A172 (cell line): ENCODE data around the gene CTBP2. TPM values are rescaled to one million over a fixed set of nuclear protein-coding genes. Genes with fewer than 3 reads are reported as not detected.

ENCODE experiments used
- DNase-seq: peaks from one replicate; pipeline ENCODE4 v3.0.0-alpha.2; 2015; ENCODE audit warnings: low spot score
- total RNA-seq: library from RNA; depleted of rRNA; stranded (reverse); fragments of >200 nt; shearing (Covaris generic); gene quantifications from 2 replicates; pipeline ENCODE4 v1.2.3, GENCODE V29; 2014

Gene CTBP2
- total RNA-seq, 1 experiment from 2014 or later, result 35.5 TPM

DNA sequence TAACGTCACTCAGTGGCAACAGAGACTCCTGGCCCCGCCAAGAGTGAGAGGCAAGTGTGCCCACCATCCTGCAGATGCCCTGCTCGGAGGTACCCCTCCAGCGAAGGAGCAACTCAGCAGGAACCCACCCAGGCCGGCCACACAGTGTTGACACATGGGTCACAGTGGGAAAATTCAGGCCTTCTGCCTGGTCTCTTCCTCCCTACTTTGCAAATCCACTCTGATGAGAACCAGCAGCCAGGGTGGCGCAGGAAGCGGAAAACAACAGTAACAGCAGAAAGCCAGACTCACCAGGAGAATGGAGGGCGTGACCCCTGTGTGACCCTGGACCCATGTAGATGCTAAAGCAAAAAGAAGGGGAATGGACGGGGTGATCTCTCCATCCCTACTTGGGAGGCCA, 53.8 kb downstream of the CTBP2 start:
- DNase-seq, result no peak

DNA sequence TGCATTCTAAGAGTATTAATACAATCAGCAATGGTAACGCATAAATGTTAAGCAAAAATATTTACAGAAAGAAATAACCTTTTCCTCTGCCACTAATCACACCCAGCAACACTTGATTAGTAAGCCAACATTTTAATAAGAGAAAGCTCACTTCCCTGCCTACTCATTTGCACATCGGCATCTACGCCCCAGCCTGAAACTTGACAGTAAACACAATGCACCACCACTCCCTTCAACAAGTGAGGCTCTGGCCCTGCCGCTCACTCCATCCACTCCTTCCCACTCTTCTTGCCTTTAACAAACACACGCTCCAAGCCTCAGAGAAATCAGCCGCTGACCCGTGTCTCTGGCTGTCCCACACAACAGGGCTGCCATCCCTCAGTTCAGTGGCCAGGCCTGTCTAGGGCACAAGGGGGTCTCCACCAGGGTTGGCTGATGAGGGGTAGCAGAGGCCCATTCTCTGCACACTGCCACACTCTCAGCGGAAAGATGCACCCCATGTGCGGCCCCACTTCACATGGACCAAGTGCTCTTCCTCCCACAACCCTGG, 54.6 kb downstream of the CTBP2 start:
- no peak for DNase-seq

DNA sequence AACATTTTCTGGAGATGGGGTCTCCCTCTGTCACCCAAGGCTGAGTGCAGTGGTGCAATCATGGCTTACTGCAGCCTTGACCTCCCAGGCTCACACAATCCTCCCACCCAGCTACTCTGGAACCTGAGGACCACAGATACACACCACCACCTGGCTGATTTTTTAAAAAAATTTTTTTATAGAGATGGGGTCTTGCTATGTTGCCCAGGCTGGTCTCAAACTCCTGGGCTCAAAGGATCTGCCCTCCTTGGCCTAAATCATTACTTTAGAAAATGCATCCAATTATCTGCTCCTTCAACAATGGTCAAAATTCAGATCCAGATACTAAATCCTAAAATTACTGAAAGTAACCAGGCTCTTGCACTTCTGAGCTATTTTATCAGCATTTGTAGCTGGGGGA, 55.2 kb downstream of the CTBP2 start:
- no peak for DNase-seq

DNA sequence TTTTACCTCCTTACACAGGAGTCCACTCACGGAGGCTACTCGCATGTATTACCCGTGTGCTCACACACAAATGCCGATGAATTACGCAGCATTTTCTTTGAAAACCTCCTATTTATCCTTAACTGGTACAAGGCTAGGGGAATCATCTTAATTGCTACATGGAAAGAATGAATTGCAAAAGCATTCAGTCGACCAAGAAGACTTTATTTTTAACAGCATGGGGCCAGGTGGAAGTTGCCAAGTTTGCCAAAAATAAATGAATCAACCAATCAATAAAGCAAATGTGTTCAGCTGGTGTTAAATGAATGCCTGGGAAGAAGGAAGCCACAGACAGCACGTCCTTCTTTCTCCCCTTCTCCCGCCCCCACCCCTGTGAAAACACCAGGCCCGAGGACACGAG, 55.8 kb downstream of the CTBP2 start:
- DNase-seq, result no peak

DNA sequence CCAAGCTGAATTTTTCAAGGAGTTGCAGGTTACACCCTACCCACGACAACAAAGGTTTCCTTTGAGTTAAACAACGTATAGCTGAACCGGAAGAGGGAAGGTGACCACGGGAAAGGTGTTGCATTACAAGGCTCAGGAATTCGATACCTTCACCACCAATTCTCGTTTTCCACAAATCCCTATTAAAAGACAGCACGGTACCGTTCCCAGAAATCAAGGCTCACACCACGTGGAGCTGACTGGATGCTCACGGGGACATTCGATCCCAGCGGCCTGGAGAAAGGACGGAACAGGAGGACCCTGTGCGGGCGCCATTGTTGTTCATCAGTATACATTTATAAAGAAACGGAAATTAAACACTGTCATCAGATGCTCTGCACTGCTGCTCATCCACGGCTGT, 56.4 kb downstream of the CTBP2 start:
- DNase-seq, result no peak

DNA sequence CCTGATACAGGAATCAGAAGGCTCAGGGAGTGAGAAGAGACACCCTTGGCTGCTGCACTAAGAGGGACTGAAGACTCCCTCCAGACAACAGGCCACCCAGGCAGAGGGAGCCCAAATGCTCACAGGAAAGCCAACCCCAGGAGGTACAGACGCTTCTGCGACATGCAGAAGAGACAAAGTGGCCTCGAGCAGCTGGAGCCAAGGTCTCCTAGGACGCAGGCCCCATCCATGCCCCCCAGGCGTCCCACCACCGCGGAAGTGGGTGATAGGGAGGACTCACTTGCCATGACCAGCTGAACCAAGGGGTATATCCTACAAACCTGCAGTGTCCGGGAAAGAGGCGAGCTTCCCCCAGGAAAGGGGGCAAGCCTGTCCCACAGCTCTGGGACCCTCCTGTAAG, 56.9 kb downstream of the CTBP2 start:
- DNase-seq, result no peak

DNA sequence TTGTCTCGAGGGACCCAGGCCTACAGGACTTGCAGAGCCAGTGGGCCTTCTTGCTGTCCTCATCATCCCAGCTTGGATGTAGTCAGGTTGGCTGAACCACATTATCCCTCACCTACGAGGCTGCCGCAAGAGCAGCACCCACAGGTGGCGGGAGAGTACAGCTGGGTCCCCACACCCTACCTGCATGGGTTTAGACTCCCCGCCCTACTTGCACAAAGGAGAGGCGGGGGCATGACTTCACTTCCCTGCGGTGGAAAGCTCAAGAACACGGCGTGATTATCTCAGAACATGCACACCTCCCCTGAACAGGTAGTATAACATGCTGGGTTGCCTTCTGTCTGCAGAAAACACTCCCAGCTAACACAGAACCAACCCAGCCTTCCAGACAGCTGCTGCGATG, 57.5 kb downstream of the CTBP2 start:
- no peak for DNase-seq

DNA sequence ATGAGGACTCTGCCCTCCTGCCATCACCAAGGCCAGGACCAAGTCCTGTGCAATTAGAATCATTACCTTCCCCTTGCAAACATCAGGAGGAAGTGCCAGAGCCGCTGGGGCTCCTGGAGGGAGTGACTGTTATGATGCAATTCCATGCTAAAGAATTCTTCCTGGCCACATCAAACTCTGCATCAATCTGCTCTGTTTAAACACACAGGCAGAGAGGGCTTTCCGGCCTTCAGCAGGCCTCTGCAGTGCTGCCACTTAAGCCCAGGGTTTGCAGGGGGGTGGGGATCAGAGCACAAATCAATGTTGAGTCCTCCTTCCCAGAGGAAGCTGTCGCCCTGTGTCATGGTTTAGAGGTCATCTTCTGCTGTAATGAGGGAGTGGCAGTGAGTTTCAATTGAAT, 58.1 kb downstream of the CTBP2 start:
- DNase-seq, result no peak

DNA sequence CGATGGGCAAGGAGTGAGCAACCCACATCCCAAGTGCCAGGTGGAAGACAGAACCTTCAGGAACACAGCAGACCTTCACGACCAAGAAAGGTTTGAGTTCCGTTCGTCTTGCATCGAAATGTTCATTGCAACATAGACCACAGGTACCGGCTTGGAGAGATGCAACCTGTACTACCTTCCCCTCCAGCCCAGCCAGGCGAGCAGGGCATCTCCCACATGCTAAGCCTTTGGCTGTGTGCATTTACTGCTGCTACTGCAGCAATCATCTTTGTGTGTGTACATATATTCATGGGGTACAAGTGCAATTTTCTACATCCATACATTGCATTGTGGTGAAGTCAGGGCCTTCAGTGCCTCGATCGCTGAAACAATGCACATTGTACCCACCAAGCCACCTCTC, 58.8 kb downstream of the CTBP2 start:
- no peak for DNase-seq

DNA sequence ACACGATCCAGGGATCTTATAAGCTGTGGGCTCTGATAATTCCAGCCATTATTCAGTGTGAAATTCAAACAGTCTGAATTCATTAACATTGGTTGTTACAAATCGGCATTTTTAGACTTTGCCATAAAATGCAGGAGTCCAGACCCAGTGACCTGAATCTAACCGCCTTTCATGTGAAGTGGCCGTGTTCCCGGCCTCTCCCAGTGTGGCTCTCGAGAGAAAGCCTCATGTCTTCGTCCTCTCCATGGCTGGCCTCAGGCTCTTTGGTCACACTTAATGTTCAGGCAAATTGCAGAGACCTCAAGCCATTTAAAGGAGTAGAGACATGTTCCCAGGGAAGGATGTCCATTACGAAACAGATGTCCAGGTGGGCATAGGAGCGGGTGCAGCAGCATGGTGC, 59.3 kb downstream of the CTBP2 start:
- DNase-seq, result no peak

DNA sequence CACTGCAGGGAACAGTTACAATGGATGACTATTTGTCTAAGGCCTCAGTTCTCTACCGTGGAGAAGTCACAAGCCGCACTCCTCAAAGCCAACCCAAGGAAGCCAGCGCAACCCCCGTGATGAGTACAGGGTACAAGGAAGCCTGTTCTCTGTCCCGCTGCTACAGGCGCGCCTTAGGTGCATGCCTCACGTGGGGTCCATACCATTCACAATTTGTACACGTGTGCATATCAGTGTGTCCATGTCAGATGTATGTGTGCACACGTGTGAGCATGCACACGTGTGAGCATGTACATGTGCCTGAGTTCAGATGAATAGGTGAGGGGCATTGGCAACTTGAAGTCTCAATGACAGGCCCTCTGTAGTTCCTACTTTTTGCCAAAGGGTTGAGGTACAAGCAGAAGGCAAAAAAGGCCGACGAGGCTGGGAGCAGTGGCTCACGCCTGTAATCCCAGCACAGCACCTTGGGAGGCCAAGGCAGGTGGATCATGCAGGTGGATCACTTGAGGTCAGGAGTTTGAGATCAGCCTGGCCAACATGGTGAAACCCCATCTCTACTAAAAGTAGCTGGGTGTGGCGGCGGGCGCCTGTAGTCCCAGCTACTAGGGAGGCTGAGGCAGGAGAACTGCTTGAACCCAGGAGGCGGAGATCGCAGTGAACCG, 62.8 kb downstream of the CTBP2 start:
- DNase-seq, result no peak

DNA sequence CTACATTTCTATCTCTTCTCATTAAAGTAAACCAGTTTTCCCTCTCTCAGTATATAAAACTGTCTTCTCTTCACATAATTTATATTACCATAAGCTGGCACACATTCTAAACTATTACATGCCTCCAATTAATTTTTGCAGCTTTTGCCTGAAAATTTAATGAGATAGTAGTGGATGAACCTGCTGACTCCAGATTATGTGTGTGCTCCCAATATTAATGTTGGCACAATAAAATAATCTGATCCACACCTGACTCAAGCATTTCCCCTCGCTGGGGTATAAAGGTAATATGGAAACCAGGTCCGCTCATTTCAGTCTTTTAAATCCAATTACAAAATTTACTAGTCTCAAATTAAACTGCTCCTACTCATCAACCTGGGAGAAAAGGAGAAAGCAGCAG, 63.4 kb downstream of the CTBP2 start:
- DNase-seq, result no peak

DNA sequence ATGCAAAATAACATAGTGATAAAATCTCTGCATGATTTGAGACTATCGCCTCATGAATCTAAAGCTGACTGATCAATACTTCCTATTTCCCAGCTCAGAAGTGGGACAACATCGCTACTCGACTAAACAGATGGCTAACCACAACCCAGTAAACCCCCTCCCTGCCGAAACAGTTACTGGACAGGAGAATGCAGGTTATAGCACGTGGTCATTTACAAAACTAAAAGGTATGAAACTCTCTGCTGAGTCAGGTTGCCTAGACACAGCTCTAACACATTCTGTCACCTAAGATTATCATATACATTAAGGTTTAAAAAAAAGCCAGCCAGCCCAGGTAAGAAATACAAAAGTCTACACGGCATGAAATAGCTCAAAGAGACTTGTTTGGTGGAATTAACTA, 64.0 kb downstream of the CTBP2 start:
- DNase-seq, result no peak

DNA sequence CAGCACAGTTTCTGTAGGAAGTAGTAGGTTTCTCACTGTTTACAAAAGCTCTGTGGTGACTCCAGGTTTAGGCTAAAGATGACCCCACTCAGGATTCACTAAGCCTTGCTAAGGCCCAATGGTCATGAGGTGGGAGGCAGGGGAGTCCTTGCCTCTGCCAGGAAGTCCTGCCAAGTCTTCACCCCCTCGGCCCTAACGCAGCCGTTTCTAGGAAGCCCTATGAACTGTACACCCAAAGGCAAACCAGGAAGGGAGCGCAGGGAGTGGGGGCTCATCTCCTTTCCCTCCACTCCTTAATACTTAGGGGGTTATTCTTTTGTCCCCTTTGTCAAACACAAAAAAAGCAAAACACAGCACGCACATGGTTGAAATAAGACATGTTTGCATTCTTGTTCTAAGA, 64.6 kb downstream of the CTBP2 start:
- DNase-seq, result no peak

DNA sequence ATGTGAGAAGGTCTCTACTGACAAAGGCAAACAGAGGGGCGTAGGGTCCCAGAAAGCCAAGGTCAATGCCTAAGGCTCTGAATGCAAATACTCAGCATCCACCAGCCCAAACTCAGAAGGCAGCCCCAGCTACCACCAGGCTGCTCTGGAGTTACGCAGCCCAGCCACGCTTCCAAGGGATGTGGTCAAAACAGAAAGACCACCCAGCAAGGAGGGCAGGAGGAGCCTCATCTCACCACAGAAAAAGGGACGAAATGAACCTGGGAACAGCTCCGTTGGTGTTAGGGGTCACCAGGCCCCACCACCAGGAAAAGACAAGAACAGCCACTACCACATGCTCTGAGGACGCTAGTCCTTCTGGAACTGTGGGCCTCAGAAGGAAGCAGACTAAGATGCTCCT, 65.1 kb downstream of the CTBP2 start:
- DNase-seq, result no peak

DNA sequence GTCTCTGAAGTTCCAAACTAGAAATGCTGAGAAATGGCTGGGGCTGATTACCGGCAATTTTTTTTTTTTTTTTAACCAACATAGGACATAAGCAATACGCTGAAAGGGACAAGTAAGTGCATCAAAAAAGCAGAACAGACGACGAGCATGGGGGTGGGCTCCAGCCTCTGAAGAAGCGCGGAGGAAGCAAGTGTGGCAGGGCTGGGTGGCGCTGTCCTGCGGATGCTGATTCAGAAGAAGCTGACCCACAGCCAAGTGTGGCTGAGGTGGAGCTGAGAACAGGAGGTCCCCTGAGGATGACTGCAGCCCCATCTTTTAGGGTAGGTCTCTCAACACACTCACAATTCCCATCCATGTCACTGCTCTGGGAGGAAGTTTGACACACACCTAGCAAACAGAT, 65.6 kb downstream of the CTBP2 start:
- no peak for DNase-seq

DNA sequence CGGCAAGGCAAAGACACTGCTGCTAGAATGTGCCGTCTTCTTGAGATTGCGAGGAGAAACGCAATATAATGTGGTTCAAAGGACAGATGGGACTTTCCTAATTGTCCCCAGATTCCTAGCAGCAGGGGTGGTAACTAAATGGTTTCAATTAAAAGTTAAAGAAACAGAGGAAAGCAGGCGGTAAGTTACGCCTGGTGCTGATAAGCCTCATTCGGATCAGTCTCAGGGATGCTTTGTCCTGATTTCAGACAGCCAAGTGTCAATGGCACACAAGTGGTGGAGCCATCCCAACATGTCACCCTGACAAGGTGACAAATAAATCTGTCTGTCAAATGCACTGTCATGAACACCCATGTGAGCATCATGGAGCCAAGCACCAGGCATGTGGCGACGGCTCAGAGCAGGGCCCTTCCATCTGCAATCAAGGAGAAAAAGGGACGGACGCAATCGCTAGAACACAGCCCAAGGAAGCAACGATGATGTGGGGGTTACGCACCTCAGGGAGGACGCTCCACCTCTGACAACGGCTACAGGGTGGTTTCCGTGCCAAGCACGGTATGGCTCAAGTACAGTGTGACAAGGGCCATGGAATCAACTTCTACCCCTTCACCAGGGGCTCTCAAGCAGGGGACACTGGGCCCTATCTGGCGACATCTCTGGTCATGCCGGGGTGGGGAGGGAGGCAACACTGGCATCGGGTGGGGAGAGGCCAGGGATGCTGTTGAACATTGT, 66.2 kb downstream of the CTBP2 start:
- DNase-seq, result no peak

DNA sequence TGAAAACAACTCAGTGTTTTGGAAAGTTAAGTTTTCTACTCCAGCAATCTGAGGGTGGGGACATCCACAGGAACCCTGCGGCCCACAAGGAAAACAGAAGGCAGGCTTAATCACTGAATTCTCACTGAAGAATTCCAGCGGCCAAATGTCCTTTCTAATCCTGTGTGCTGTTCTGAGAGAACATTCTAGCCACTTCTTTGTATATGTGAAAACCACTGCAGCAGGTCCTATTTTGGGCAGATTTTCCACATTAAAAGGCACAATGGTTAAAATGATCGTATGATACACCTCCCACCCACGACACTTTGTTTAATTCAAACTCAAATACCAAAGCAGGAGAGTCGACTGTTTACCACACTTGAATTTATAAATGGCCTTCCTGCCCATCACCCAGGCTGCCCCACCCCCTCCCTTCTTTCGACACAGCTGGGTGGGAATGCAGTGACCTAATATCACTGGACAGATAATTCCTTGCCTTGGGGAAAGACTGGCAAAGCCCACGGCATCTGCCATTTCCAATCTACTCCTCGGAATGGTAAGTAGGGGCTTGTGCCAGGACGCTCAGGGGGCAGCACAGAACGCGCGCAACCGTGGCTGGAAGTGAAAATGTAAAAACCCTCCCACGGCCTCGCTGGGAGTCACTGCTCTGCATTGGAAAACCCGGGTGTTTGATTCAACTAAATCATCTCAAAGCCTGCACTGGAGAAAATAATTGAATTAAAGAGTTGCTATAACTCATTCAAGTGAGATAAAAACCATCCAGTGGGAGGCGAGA, 67.0 kb downstream of the CTBP2 start:
- no peak for DNase-seq

DNA sequence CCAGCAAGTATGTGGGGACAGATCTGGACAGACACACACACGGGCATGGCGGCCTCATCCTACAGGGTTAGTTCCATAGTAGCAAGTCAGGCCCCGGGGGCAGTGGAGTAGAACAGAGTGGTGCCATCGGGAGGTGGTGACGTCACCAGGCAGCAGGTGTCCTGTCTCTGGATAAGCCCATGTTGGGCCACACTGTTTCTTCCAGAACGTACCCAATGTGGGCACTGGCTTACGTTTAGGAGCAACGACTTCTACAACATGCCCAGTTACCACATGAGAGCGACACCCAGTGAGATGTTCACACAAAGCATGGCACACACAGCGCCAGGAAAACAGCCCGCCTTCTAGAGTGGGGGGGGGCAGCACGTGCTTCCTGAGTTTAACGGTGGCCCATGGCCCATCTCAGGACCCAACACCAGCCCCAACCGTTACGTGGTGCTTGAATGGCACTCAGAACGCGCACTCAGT, 67.8 kb downstream of the CTBP2 start:
- DNase-seq, result no peak

DNA sequence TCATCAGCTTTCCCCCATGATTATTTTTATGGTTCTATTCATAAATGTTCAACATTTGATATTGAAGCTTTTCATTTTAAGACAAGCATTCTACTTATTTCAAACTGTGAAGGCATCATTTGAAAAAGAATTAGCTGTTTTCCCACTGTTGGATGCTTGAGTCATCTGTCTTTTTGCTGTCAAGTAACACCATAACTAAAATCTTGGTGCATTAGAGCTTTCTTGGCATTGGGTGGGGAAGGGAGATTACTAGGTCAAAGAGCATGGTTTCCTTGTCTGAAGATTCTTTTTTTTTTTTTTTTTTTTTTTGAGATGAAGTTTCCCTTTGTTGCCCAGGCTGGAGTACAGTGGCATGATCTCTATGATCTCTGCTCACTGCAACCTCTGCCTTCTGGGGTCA, 68.5 kb downstream of the CTBP2 start:
- DNase-seq, result no peak

DNA sequence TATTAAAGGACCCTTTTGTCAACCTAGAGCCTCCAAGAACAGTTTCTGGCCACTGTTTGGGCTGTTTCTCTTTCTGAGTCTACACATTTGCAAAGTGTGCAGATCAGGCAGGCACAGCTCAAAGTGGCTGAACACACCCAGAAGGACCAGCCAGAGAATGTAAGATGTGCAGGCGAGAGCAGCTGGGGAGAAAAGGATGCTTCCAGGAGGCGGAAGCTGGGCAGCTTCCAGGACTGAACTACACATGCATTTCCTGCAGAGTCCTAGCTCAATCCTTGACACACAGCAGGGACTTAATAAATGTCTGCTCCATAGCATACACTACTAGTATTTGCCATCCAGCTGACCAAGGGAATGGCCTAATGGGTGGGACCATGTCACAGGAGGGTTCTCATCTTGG, 70.9 kb downstream of the CTBP2 start:
- DNase-seq, result no peak

DNA sequence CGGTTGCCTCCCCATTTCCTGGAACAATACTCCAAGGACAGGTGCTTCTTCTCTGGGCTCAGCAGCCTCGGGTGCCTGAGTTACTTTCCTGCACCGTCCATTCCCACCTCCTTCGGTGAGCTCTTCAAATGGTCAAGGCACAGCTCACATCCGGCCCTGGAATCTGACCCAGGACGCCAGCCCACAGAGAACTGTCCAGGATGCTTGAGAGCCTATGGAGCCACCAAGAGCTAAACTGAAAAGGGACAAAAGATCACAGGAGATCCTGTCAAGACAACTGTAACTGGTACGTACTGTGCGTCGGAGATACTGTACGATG, 72.5 kb downstream of the CTBP2 start:
- DNase-seq, result no peak
